GM12864 (cell line): Measurements from ENCODE around the gene ZEB2.

ENCODE experiments used
- DNase-seq: peaks from one replicate; pipeline ENCODE4 v3.0.0-alpha.2; 2011; ENCODE audit warnings: low read depth
- H3K4me3 ChIP-seq: 2 replicates; pipeline ENCODE4 v1.5.1; 2011; ENCODE audit warnings: mild to moderate bottlenecking, low read depth, low read length, control low read depth
- TF ChIP-seq, protein P1 (sequence below): IDR thresholded peaks from 2 replicates; pipeline ENCODE4 v1.5.1; 2011; ENCODE audit warnings: low read depth, mild to moderate bottlenecking, moderate library complexity, low read length, control low read depth, inconsistent platforms; ENCODE audit errors: missing control alignments

ZEB2 gene

DNA sequence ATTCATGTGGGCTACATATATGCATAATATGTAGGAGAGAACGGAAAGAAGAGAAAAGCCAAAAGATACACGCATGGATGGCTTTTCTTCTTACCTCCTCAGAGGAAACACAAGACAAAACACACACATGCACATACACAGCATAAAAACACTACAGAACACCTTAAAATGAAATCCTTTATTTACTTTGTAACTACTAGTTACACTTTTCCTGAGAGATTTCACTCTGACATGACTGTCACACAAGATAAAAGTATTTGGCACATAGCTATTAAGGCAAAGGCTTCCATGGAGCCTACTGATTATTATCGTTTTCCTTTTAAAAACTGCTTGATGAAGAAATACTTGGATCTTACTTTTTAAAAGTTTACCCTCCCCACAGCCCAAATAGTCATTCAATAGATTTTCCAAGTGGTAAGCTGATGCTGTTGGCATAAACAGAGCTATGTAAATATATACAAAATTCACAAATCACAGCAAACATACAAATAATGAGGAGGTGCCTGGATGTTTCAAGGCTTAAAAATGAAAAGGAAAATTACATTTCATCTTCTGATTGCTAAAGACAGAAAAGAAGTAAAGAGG, 8.6 kb downstream of the ZEB2 start:
- no peak for DNase-seq
- TF ChIP-seq, protein P1, sequence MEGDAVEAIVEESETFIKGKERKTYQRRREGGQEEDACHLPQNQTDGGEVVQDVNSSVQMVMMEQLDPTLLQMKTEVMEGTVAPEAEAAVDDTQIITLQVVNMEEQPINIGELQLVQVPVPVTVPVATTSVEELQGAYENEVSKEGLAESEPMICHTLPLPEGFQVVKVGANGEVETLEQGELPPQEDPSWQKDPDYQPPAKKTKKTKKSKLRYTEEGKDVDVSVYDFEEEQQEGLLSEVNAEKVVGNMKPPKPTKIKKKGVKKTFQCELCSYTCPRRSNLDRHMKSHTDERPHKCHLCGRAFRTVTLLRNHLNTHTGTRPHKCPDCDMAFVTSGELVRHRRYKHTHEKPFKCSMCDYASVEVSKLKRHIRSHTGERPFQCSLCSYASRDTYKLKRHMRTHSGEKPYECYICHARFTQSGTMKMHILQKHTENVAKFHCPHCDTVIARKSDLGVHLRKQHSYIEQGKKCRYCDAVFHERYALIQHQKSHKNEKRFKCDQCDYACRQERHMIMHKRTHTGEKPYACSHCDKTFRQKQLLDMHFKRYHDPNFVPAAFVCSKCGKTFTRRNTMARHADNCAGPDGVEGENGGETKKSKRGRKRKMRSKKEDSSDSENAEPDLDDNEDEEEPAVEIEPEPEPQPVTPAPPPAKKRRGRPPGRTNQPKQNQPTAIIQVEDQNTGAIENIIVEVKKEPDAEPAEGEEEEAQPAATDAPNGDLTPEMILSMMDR: no peak
- no peak overlapping the region for H3K4me3 ChIP-seq

DNA sequence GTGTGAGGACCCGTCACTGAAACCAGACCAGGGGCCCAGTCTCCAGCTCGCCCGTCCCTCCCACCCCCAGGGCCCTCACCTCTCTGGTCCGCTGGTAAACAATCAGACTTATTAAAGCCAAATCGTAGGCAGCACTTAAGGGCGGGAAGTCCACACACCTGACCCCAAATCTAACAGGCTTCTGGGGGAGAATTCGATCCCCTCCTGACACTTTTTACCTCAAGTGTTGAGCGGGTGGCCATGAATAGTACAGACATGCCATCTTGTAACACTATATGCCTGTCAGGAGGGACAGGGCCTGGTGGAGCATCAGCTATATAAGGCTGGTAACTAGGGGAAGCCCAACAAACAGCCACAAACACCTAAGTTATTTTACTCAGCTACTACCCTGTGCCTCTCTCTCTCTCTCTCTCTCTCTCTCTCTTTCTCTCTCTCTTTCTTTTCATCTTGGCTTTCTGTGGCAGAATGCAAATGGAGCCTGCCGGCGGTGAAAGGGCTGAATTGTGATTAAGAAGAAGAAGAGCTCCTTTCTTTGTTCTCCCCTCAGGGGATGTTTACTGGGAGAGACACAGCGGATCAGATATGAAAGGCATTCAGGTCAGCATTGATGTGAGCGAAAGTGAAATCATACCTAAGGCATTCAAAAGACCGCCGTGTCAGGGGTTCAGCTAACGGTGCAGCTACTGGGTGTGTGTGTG, 9.5 kb downstream of the ZEB2 start:
- no peak for DNase-seq
- peak overlapping the region; percentile 12; the same call in 1 of the 2 replicates for H3K4me3 ChIP-seq
- TF ChIP-seq, protein P1: no peak

DNA sequence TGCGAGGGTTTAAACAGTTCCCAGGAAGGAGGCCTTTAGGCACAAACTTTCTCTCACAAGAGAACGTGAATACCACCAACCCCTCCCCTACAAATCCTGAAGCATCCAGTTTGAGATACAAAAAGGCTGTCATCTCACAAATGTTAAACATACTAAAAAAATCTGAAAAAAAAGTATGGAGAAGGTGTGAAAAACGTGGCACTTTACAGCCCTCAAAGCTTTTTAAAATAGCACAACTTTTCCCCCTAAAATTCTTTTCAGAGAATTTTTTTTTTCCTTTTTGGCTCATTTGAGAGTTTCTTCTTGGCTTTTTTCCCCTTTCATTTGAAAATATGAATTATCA, 10.1 kb downstream of the ZEB2 start:
- TF ChIP-seq, protein P1: no peak
- DNase-seq: no peak
- H3K4me3 ChIP-seq: no peak overlapping the region

DNA sequence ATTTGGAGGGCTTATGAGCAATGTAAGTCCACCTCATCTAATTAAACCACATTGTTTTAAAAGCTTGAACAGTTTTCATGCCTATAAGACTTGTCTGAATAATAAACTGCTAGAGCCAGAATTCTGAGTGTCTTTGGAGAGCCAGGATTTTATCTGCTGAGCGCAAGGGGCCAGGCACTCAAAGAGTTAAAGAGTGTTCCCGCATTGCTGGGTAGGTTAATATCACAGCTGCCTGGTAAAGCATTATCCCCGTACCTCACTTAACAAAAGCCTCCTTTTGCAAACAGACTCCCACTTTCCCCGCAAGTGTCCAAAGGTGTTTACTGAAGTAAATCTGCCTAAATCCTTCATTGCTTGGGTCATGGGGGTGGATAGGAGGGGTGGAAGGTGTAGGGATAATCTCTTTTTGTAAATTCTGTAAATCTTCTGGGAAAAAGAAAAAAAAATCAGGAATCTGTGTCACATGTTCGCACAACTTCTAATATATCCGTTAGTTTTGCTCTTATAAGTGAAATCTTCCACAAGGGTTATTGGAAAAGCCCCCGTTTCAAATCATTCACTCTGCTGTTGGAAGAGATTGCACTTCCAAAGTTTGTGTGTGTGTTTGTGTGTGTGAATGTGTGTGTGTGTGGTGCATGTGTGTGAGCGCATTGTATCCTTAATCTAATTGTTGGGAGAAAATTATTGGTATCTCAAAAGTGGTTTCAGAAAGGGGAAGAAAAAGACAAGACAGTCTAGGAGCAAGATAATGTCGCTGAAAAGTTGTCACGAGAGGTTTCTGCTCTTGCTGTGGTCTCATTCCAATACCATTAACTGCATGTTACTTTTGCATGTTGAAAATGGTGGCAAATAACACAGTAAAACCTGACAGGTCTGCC, 10.7 kb downstream of the ZEB2 start:
- DNase-seq: no peak
- H3K4me3 ChIP-seq: no peak overlapping the region
- TF ChIP-seq, protein P1: no peak

DNA sequence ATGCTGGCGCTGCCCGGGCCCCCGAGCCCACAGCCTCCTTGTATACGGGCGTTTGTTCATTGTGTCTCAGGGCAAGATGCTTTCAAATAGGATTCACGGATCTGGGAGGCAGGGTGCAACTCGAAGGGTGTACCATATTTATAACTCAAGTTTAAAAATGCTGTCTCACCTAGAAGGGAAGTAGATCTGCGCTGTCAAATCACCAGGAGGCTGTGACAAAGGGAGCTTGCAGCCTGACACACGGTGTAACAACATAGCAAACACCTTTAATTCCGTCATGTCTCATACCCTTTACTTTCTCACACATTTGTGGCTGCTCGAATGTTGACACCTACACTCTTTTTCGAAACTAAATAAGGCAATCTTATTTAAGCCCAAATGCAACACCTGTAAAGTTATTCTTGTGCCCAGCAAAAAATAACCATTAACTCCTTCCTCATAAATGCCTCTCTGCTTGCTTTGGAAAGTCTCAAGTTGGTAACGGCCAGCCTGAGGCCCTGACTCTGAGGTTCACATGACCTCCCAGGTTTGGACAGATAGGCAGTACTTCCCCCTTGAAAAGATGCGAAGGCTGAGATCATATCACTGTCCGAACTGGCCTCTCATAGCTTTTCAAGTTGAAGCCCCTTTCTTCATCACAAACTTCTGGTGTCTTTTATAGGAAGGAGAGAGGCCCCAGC, 11.6 kb downstream of the ZEB2 start:
- no peak overlapping the region for H3K4me3 ChIP-seq
- TF ChIP-seq, protein P1: no peak
- DNase-seq: no peak

DNA sequence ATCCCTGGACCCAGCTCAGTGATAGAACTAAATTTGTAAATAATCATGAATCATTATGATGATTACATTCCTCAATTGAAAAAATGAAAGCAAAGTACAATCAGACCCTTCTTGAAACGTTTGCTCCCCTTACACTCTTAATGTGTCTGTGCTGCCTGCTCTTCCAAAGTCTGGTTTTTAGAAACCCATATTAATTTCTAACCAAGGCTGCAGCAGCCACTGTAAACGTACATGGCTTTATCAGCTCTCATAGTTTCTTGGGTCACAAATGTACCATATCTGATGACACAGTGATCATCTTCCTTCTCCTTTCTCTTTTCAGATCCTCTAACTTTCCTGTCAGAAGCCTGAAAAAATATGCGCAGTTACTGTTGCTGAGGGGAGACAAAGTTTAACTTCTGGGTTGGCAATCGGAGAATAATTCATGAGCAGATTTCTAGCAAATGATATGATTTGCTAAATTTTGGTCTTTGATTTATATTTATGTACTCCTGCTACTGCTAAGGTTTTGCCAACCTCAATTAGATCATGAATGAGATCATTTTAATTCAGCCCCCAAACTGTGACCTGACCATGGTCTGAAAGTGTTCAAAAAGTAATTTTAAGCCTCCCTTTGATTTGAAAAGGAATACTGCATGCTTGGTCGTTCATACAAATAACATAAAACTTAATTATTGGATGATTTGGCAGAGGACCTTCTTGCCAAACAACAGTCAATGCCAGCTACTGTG, 12.3 kb downstream of the ZEB2 start:
- TF ChIP-seq, protein P1: no peak
- no peak for DNase-seq
- H3K4me3 ChIP-seq: no peak overlapping the region
